HG03095 (cell line): ENCODE data around the gene ZBTB1.
"Not testable (repeated sequence)": the region's sequence is repeated elsewhere in the genome, so short reads cannot be mapped to it uniquely, and the experiment has no call there.

ENCODE experiments used
- ATAC-seq: cut with Tn5 transposase; IDR thresholded peaks from one replicate; pipeline ENCODE4 v1.9.1; 2021; ENCODE audit warnings: moderate library complexity; ENCODE audit not compliant: unreplicated experiment

ZBTB1 gene

DNA sequence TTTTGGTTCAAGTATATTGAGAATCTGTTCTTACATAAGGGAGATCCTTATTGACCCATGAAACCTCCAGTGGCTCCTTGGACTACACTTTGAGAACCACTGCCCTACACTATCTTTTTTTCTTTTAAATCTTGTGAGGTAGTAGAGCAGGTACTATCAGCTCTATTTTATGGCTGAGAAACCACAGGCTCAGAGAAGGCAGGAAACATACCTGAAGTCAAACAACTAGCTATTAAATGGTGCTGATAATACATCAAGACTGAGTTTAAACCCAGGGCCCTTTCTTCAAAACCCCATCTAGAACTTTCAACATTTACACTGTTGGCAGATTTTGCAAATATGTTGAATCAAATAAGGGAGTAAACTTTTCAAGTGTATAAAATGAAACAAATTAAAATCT is 7.8 kb upstream of the ZBTB1 start:
- no peak for ATAC-seq

DNA sequence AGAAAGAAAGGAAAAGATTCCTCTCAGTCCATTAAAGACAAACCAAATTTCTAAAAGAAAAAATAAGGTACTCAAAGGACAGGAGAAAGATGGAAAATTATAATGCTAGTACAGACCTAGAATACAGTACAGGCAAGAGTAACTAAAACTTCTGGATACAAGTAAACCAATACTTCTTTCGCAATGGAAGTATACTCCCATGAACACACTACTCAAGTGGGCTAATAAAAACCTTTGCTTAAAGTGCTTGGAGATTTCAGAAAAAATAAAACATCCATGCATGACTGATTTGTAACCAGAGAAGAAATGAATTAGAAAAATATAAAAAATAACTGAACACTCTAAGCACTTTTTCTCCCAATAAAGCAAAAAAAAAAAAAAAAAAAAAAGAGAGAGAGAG is 4.5 kb upstream of the ZBTB1 start:
- no peak for ATAC-seq

DNA sequence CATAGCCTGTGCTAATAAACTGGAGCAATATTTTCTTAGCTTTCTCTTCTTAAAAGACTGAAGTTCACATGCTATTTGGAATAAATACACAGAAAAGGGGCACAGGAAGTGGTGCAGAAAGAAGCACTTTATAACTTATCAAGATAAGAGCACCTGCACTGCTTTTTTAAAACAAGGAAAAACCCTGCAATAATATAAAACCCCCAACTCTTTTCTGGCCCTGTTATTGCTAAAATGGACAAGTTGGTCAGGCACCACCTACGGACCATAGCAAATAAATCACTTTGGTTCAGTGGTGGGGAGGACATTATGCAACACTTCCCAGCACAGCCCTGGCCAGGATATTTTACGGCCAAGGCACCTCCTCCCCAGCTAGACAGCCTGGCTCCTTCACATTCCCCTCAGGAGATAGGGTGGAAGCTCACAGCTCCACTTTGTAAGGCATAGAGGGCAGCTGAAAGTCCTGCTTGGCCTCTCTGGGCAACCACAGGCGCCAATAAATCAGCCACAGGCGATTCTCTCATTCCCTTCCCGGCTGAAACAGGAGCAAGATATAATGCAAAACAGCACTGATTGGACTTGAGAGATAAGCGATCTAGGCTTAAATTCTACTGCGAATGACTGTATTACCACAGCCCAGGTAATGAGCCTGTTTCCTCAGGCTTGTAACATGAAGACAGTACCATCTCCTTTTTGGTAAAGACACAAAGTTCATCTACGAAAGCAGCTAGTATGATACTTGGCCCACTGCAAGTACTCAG is 3.0 kb upstream of the ZBTB1 start:
- no peak for ATAC-seq

DNA sequence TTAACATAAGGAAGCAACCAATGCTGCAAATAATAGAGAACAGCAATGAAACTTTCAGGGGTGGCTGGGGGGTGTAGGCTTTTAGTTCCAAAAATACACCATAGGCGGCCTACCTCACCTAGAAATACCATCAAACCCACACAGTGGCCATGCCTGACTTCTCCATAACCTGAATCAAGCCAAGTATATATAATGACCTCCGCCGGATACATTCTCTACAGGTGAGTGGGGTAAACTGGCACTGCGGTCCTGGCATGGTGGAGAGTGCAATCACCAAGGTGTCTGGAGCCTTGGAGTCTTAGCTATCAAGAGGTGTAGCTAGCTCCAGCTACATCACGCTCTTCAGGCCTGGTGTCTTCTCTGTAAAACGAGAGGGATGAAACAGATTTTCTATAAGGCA is 2.1 kb upstream of the ZBTB1 start:
- ATAC-seq, result no peak

DNA sequence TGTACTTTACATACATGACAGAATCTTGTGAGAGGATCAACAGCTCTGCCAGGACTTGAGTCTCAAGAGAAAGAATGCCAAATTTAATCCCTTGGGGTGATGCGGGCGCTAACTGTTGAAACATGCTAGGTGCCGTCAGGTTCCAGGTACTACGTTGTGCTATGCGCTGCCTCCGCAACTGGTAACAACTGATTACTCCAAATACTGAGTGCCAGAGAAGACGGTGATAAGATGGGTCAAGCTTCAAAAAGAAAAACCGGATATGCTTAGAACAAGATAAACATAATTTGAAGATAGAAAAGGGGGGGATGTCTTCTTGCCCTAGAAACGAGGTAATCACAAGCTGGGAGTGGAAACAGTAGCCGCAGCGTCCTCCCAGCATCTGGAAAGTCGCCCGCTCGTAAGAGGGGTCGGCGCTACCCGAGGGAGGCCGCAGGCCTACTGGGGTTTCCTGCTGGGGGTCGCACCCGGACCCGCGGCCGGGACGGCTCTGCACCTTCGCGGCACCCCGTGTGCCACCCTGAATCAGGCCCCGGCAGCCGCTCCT is 1.6 kb upstream of the ZBTB1 start:
- no peak for ATAC-seq

DNA sequence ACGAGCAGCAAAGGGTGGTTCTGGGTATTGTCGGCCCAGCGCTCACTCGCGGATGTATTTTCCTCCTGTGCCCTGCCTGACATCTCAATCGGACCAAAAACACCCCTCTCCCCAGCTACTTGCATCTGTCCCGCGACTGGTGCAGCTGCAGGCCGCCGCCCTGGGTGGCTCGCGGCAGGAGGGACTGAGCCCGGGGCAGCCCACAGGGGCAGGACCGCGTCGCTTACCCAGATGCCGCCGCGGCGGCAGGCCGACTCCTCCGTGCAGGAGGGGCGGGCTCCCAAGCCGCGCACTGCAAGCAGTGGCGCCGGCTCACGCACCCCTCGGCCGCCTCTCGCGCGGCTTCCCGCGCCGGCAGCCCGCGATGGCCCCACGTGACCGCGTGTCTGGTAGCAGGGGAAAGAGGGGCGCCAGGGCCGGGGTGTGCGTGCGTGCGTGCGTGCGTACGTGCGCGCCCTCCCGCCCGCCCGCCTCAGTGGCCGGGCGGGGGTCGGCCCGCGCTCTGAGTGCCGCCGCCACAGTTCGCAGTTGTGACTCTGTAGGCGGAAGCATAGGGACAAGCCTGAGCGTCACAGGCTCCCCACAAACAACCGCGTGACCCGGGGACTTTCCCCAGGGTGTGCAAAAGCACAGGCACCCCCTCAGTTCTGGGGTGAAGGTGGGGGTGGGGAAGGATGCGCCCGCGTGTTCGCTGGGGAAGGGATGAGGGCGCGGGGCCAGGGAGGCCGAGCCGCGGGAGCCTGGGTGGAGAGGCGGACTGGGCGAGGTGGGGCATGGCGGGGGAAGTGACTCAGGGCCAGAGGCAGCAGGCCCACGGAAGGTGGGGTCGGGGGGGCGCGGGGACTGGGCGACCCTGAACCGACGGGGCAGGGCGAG is 898 bp upstream of the ZBTB1 start, which contains the start of gene ZBTB25:
Gene ZBTB25, minus strand, starts transcription at position 405 of the 876 bp plus-strand sequence. CDS start 13,305 bp downstream, outside the sequence.
- peak; percentile 56 for ATAC-seq

DNA sequence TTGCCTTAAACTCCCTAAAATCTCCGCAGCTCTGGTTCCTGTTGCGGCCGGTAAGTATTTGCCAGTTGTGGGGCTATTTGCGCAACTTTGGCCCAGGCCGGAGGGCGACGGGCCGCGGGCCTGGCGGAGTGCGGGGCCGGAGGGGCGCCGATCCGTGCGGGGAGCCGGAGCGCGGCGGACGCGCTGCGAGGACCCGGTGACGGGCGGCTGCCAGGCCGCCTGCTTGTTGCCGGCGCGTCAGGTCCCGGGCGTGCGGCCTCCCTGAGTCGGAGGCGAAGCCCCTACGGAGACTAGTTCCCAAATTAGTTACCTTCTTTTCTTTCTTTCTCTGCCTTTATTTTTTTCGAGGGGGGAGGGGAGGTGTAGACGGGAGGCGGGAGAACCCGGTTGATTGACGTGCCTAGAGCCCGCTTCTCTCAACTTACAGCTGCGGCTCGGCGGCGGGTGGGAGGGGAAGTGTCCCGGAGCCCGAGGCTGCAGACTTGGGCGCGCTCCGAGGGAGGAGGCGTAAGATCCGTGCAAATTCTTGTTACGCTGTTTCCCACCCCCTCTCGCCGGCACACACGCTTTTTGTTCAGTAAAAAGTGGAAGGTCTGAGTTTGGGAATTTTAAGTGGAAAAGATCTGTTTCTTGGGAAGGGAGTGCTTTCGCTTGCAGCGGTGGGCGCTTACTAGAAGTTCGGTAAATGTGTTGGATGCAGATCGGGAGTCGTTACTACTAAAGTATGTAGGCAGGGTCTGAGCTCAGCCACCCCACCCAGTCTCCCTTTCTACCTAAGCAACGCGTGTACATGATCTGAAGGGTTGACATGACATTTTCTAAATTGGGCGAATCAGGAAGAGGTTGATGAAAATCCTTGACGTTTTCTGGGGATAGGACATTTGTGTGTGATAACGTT is 576 bp downstream of the ZBTB1 start:
- ATAC-seq, result peak; percentile 25

DNA sequence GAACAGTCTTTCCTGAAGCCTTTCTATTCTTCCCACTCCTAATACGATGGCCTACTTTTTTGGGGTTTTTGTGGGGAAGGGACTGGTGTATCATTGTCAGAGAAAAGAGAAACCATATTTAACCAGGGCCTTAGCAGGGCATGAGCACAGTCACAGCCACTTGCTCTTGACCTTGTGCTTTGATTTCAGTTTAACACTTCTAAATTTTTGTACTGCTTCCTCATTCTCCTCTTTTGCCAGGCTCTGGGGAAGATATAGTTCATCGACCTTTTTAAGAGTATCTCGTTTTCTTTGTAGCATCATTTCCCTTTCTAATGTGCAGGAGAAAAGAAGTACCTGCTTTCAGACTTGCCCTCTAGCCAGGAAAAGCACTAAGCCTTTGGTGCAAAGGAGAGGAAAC is 2.2 kb downstream of the ZBTB1 start:
- no peak for ATAC-seq

DNA sequence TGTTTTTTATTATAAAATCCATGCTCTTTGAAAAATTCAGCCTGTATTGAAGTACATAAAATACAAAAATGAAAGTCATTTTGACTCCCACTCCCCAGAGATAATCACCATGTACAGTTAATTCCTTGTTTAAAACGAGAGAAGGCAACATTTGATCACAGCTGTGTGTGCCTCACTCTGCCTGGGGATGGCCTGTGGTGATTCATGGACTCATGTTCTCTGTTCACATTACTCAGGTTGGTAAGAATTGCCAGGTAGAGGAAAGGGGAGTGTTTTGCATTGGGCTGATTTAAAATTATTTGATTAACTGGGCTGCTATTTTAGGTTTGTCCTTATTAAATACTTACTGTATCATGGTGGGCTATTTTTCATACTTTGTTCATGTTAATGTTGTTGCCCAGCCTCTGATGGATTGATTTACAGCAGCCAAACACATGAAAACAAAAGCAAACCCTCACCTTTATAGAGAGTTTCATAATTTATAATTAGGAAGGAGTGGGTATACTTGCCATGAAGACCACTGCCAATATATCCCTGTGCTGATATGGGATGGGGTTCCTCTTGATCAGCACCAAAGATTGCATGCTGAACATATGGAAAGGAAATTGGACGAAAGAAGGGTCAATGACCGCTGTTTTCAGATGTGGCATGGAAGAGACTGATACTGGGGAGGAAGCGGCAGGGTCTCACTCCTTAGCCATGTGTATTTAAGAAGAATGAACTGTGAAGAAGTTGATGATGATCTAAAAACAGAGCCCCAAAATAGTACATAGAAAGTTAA is 3.0 kb downstream of the ZBTB1 start:
- no peak for ATAC-seq

DNA sequence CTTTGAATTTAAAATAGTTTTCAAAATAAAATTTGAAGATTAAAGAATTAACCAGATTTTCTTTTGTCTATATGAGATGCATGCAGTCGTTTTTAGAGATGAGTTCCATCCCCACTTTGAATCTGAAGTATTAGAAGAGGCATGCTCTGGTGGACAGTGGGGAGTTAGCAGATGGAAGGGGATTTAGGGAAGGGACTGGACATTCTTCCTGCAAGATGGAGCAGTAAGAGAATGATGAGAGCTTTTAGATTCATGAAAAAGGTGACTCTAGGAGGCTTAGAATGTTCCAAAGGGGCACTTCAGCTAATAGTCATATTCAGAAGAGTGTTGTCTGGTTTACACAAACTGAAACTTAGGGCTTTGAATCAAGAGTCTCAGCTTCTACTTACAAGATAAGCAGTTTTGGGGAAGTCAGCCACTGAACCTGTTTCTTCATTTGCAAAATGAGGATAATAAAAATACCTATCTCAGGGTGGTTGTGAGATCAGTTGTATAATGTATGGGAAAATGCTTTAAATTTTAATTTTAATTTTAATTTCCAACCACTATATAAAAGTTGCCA is 3.7 kb downstream of the ZBTB1 start:
- no peak for ATAC-seq

DNA sequence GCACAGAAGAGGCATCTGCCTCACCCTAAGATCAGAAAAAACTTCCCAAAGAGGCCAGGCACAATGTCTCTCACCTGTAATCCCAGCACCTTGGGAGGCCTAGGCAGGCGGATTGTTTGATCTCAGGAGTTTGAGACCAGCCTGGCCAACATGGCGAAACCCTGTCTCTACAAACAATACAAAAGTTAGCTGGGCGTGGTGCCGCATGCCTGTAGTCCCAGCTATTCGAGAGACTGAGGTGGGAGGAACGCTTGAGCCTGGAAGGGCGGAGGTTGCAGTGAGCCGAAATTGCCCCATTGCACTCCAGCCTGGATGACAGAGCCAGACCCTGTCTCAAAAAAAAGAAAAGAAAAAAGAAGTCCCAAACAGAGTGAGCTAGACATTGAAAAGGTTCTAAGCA is 4.5 kb downstream of the ZBTB1 start:
- ATAC-seq, result no peak

DNA sequence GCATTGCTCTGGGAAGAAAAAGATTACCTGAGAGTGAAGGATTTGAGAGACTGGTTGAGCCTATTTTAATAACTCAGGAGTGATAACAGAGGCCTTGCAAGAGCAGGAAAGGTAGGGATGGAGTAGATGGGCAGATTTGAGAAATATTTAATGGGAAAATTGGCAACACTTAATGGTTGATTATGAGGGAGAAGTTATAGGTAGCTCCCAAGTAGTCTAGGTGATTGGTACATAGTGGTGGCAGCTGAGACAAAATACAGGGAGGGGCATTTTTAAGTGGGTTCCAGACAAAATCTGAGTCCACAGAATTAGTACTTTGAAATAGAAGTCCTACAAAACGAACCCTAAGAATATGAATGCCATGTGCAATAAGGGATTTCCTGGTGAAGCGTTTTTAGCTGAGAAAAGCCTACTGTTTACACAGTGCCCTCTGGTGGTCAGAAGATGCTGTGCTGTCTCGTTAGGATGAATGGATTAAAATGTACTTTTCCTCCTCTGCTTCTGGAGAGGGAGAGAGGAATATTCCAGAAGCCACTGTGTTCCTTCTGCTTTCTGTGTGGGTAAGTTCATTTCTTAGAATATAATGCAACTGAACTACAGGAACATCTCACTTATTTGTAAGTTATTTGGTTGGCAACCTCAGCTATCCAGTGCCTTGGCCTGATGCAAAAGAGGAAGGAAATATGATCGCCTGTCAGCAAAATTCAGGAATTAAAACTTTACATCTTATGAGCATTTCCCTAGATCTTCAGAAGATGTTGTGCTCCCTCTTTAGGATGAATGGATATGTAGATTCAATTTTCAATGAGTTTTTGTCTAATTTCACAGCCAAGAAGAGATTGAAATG is 6.5 kb downstream of the ZBTB1 start:
- no peak for ATAC-seq

DNA sequence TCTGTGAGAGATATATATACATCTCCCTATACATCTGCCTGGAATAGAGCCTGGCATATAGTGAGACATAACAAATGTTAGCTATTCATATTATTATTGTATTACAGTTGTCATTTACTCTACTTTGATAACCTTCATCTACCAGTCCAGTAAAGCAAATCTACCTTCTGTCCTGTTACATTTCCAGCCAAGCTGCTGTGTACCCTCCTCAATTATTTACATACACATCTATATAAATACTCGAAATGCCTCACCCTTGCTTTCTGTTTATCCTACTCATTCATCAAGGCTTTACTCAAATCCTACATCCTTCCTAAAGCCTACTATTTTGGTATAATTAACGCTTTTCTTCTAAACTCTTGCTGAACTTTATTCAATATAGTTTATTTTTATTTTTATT is 8.7 kb downstream of the ZBTB1 start:
- ATAC-seq, result no peak

DNA sequence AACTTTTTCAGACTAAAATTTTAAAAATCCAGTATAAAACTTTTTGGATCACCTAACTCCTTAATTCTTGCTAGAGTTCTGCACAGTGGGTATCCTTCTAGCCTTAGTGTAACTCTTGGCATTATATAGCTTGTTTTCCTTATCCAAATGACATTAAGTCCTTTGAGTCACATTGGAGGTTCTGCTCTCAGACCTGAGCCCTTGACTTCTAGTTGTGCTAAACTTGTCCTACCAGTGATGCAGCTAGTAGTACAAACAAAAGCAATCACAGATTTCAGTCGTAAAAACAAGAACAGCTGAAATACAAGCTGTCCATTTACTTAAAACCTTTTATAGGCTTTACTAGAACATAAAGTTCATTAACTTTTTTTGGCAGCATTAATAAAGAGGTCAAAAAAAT is 10.5 kb downstream of the ZBTB1 start:
- no peak for ATAC-seq

DNA sequence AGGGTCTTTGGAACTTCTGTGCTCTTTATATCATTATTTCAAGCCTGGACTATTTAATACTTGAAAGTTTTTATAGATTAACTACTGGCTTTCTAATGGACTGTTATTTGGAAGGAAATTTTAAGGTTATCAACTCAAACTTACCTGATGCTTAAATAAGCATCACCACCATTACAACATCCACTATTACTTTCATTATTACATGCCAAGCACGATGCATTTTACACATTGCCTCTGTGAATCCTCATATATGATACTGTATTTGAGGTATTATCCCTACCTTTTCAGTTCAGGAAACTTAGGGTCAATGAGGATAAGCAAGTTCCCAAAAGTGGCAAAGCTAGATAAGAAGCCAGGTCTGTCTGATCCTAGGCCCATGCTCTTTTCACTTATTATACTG is 12.4 kb downstream of the ZBTB1 start:
- no peak for ATAC-seq

DNA sequence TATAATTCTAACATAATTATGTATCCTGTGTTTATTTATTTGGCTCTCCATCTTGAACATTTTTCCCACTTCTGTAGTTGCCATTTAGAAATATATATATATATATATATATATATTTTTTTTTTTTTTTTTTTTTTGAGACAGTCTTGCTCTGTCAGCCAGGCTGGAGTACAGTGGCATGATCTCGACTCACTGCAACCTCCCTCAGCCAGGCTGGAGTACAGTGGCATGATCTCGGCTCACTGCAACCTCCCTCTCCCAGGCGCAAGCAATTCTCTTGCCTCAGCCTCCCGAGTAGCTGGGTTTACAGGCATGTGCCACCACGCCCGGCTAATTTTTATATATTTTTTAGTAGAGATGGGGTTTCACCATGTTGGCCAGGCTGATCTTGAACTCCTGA is 13.1 kb downstream of the ZBTB1 start:
- ATAC-seq, result not testable (repeated sequence)

DNA sequence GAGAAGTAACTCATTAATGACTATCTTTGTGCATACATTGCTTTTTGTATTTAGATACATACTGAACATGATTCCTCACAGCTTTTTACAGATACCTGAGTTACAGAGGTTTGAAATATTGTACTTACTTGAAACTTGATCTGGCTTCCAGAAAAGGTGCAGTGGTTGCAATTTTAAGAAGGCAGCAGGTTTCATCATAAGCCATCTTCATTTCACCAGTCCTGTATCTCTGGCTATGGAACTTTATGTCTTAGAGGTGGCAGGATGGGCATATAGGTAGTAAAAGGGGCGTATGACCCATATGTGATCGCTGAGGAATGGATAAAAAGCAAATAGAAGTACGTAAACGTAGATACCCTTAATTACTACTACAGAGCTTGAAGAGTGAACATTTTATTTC is 13.7 kb downstream of the ZBTB1 start:
- no peak for ATAC-seq

DNA sequence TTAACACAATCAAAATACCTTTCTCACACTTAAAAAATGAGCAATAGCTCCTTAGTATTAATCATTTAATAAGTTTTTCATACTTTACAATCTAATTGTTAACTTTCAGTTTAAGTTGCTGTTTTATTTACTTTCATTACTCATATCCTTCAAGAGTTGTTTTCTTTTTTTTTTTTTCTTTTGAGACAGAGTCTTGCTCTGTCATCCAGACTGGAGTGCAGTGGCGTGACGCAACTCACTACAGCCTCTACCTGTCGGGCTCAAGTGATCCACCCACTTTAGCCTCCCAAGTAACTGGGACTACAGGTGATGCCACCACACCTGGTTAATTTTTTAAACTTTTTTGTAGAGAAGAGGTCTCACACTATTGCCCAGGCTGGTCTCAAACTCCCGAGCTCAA is 16.1 kb downstream of the ZBTB1 start:
- ATAC-seq, result no peak
